Stimulated activated CD4-positive, alpha-beta T cell treated with anti-CD3 and anti-CD28 coated beads, Interleukin-2, amount 100 ng/mL, for 24 hours (primary cell): Measurements from ENCODE around the gene SPIRE1.

Source experiments
- DNase-seq, 2 donors: peaks; one replicate each; pipeline ENCODE4 v3.0.0-alpha.2; 2020

The SPIRE1 gene

DNA sequence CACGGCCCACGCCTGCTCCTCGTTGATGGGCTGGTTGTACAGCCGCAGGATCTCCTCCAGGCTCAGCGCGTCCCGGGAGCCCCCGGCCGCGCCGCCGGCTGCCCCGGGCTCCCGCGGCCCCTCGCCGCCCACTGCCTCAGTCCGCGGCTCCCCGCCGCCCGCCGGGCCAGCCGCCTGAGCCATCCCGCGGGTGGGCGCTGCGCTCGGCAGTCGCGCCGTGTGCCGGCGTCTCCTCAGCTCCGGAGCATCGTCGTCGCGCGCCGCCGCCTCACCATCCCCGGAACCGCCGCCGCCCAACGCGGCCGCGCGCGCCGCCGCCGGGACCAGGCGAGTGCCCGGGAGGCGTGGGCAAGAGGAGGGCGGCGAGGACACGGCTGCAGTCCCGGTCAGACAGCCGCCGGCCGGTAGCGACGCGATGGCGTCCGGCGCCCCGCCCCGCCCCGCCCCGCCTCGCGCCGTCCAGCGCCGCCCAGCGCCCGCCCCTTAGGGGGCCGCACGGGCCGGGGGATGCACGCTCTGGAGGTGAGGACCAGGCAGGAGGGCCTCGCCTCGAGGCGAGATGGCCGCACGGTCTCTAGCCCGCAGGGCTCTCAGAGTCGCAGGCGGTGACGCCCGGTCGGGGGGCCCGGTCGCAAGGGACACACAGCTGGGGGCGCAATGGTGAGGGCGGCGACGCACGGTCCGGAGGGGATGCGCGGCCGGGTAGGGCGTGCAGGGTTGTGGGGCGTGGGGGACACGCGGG is at the start of gene SPIRE1:
Gene SPIRE1 (minus strand): TSS at position 424 of the 742 bp plus-strand sequence. CDS start 241 bp downstream, at position 183.
- DNase-seq: peak; percentile 27 to 50

DNA sequence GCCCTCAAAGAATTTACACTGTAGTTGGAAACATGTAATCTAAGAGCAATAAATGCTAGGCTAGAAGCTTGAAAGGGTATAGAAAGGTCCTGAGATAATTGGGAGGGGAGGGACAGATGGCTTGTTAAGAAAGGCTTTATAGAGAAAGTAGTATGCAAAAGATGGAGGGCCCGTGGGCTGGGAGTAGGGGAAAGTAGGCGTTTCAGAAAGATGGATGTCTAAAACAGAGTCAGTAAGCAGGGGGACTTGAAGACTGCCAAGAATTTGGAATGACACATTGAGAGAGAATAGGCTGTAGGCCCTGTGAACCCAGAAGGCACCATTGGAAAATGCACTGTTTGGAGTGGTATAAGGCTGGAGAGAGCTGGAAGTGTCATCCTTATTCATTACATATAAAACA is 45.8 kb upstream of the SPIRE1 start:
- no peak for DNase-seq

DNA sequence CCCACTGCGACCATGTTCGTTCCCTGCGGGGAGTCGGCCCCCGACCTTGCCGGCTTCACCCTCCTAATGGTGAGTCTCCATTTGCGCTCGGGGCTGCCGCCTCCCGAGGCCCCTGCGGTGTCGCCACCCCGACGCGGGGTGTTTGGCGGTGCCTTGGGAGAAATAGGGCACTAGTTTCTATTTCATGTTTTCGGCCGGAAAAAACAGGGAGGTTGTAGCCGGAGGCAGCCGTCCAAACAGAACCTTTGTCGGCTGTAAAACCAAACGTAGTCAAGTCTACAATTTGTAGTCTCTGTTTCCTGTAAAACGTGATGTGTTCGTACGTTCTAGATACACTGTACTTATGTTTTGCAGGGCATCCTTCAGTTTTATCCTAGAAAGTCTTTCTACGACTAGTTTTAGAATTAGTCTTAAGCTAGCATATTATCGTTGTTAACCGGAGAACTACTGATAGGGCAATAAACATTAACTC is 45.2 kb upstream of the SPIRE1 start:
- DNase-seq: no peak

DNA sequence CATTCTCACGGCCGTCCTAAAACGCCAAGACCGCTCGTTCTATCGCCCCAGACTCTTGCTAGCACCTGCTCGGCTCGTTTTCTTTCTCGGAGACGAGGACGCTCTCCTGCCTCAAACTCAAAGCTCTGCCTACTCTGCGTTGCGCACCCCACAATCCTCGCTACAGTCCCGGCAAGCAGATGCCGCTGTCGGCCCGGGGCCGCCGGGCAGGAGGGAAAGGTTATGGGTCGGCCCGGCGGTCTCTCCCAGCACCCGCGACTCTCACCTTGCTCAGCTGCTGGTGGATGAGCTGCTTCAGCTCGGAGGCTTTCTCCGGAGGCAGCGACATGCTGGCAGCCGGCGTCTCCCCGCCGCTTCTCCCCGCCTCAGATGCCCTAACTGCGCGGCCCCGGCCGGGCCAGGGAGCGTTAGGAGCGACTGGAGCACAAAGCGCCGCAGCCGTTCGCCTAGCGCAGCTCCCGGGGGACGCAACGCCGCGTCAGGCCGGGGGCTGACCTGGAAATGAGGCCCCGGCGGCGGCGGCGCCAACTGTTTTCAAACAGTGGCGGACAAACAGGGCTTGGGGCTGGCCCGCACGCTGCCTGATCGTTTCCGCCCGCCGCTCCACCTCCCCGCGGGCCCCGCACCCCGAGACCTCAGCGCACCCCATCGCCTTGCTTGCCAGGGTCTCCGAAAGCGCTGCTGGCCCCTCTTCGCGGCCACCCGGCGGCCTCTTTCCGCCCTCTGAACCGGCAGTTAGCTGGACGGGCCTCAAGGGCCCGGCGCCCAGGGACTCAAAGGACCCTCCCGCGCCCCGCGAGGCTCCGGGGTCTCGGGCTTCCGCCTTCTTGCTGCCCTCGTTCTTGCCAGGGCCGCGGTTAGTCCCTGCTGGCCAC is 44.6 kb upstream of the SPIRE1 start, which contains the start of the genes CEP76 and PSMG2:
Gene CEP76 (minus strand): TSS at position 503 of the 875 bp plus-strand sequence. CDS start 175 bp downstream, at position 328.
Gene PSMG2 (plus strand): TSS at position 822 of the 875 bp plus-strand sequence. CDS start 66 bp downstream, outside the sequence.
- peak; percentile 85 to 86 for DNase-seq

DNA sequence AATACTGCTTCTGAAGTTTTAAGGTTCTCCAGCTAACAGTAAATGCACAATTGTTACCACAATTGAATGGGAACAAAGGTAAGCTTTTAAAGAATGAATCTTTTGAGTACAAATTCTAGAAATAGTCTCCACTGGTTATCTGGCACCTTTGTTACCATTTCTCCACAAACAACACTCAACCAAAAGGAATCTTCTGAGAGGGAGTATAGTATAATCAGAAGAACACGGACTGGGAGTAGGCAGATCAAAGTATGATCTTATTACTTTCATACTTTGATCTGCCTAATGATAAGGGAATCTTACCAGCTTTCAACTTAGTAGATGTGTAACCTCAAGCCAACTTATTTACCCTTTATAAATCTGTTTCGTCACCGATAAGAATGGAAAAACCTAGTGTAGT is 43.3 kb upstream of the SPIRE1 start:
- no peak for DNase-seq

DNA sequence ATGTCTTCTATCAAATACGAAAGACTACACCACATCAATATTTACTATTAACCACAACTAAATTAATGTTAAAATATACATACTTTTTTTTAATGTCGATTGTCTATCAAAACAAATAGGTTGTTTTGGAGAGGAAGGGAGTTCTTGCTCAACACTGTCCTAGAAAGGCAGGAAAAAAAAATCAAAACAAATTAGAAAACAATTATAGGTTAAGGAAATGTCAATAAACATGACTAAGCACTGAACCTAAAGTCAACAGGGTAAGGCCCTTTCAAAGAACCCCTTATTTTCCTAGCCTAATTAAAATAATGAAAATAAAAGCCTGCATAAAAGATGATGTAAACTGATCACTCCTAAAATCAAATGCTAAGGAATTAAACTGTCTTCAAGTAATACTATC is 41.8 kb upstream of the SPIRE1 start:
- no peak for DNase-seq

DNA sequence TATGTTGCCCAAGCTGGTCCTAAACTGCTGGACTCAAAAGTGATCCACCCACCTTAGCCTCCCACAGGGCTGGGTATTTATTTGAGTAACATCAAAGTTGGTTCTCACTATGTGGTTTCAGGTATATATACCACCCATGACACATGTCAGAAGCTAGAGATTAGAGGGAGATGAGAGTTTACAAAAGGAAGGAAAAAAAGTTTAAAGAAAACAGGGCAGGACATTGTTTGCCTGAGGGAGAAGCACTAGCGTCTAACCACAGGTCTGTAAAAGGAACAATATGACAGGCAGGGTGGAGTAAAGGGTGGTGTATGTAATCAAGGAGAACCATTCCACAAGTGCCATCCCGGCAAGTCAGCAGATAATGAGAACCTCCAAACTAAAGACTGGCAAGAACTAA is 36.1 kb upstream of the SPIRE1 start:
- DNase-seq: no peak

DNA sequence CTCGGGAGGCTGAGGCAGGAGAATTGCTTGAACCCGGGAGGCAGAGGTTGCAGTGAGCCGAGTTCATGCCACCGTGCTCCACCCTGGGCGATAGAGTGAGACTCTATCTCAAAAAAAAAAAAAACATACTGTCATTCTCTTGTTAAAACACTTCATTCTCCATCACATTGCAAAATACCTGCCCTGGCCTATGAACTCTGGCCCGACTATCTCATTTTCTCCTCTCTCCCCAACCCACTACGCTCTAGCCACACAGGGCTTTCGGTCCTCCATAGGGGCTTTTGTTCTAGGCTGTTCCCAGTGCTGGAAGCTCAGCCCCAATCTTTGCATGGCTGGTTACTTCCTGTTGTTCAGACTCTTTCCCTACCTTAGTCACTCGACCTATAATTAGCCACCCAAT is 34.3 kb upstream of the SPIRE1 start:
- no peak for DNase-seq

DNA sequence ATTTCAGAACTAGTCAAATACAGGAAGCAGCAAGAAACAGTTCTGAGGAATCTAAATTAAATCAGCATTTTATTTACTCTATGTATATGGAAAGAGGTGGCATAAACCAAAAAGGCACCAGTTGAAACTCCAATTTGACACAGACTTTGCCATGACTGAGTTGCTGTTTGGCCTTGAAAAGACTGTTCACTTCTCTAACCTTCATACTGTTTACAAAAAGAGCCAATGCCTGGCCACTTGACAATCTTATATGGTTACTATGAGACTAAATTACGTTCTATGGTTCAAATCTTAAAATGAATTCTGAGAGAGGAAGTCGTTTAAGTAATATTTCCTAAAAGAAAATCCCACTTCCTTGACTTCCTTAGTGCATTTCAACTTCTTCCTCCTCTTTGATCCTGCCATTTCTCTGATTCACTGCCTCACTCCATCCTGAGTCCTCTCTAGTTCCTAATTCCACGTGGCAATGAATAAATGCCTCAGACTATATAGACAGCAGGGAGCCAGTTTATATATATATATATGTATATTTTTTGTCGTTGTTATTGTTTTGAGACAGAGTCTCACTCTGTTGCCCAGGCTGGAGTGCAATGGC is 31.4 kb upstream of the SPIRE1 start:
- DNase-seq: no peak

DNA sequence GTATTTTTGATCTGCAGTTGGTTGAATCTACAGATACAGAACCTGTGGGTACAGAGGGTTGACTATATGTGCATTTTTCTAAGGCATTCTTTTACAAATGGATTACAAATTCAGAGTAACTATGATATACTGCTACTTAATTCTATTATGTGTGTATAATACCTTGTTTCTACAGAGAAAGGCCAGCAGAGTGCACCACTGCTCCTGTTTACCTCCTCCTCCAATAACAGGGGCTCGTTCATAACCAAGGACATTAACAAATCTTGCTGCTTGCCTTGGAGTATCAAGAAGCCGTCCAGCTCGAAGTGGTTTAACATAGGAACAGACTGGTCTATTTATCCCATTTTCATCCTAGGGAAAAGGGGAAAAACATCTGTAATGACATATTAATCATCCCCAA is 28.2 kb upstream of the SPIRE1 start:
- DNase-seq: no peak

DNA sequence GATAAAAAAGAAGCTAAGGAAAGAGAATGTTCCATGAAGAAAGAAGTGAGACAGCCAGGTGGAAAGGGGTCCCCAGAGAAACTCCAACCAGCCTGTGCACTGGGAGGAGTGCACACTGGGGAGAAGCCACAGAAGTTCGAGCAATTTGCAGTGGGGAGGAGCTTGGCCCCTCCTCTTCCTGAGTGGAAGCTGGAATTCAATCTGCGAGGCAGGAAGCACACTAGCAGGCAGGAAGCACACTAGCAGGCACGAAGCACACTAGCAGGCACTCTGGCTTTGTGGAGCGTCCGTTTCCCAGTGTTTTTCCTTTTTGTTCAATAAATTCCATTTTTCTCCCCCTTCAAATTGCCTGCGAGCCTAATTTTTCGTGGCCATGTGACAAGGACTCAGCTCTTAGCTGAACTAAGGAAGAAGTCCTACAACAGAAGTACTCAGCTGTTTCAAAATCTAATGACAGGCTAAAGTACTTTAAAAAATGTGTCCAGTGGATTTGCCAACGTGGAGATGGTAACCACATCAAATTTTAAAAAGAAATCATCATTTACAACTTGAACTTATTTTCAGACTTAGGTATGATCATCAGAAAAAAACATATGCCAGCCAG is 21.4 kb upstream of the SPIRE1 start:
- no peak for DNase-seq

DNA sequence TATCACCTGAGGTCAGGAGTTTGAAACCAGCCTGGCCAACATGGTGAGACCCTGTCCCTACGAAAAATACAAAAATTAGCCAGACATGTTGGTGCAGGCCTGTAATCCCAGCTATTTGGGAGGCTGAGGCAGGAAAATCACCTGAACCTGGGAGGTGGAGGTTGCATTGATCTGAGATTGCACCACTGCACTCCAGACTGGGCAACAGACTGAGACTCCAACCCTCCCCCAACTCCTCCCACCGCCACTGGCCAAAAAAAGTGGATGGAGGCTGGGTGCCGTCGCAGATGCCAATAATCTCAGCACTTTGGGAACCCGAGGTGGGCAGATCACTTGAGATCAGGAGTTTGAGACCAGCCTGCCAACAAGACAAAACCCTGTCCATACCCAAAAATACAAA is 10.1 kb upstream of the SPIRE1 start:
- no peak for DNase-seq

DNA sequence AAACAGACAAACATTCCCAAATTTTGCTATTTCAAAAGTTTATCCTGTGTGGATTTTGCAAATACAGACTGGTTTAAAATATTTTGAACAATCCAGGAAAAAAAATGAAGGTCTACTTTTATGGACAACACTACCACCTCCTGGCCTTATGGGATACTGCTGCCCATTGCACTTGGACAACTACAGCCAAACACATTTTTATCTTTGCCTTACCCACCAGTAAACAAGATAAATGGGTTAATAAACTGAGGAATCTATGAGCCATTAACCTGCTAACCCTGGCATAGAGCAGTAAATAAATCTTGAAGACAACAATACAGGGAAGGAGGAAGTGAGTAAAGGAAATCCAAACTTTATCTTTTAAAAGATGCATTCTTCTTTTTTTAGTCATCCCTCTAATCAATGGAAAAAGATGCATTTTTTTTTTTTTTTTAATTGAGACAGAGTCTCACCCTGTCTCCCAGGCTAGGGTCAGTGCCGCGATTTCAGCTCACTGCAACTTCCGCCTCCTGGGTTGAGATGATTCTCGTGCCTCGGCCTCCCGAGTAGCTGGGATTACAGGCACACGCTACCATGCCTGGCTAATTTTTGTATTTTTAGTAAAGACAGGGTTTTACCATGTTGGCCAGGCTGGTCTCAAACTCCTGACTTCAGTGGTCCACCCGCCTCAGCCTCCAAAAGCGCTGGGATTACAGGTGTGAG is 2.1 kb upstream of the SPIRE1 start:
- peak; percentile 37 to 43 for DNase-seq

DNA sequence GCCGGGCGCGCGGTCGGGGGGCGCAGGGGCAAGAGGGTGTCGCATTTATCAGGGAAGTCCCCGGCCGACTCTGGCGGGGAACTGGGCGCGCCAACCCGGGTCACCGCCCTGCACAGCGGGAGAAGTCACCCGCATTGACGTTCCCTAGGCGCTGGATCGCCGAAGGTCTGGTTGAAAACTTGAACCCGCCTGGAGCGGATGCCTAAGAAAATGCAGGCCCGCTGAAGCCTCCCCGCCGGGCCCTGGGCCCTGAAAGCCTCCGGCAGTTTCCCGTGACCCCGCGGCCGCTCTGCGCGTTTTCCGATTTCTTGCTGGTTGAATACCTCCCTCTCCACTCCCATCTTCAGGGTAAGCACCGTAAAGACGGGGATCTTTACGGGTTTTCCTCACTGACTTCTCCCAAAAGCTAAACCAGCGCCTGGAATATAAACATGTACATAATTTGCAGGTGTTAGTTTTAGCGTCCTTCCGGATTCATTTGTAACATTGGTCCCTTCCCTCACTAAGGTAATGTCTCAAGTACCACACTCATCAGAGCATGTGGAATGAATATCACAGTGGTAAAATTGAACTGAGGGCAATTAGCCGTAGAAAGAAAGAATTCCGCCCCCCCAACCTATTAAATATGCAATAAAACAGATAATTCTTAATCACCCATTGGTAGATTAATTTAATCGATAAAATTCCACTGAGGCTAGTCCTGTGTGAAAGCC is 675 bp upstream of the SPIRE1 start:
- peak; percentile 23 to 38 for DNase-seq

DNA sequence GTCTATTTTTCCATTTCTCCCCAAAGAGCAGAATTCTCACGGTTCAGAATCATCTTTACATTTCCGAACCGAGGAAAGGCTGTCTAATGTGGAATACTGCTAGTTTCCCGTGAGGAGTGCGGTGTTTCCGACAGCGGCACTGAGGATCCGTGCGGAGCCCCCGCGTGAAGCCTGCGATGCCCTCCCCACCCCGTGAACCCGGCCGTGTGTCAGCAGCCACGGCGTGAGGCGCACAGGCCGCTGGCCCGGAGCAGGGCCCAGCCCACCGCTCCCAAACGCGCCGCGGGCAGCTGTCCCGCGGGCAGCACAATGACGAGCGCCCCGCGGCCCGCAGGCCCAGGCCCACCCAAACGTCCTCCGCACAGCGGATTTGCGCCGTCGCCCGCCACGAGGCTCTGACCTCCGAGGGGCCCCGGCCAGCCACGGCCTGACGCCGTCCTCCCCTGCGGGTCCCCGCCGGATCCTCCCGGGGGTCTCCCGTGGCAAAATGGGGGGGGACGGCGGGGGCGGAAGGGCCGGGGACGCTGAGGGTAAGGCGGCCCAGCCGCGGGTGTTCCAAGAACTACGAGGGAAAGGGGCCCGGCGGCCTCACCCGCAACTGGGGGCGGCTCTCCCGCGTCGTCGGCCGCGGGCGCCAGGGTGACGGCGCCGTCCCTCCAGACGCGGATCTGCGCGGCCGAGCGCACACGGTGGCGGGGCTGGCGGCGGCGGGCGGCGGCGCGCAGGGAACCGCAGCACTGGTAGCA is 796 bp downstream of the SPIRE1 start:
- peak in 1 of 2 donors; percentile 49 for DNase-seq

DNA sequence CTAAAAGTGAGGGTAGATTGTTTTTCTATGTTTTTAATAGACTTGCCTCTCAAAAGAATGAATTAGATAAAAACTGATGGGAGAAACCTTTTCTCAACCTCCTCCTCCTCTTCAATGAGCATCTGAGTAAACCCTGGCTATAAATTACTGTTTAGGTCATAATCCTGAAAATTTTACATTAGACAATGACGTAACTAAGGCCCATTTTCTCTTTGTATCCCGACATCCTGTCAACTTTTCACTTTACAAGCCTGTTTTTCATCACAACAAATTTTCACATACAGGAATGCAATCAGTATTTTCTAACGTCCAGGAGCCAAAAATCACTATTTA is 1.3 kb downstream of the SPIRE1 start:
- DNase-seq: no peak

DNA sequence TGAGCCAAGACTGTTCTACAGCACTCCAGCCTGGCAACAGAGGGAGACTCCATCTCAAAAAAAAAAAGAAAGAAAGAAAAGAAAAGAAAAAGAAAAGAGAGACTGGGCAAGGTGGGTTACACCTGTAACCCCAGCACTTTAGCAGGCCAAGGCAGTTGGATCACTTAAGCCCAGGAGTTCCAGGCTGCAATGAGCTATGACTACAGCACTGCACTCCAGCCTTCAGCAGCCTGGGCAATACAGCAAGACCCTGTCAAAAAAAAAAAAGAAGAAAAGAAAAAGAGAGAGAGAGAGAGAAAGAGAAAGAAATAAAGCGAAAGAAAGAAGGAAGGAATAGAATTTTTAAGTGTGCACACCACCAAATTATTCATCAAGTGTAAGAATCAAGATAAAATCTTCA is 2.9 kb downstream of the SPIRE1 start:
- no peak for DNase-seq

DNA sequence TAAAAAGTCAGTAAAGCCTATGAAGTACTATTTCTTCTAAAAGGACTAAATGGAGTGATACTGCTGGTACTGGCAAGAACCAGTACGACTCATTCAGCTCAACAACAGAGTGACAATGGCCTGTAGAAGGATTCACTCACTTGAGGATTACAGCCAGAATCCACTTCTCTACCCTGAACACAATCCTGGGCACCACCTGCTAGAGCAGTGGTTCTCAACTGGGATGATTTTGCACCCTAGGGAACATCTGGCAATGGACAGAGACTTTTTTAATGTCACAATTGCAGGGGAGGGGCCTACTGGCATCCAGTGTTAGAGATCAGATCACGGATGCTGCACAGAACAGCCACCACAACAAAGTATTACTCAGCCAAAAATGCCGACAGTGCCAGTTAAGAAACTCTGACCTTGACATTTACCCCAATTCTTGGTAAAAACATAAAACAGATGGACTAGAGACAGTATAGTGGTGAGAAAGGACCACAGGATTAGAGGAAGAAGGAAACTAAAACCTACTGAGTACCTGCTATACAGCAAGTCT is 5.0 kb downstream of the SPIRE1 start:
- no peak for DNase-seq

DNA sequence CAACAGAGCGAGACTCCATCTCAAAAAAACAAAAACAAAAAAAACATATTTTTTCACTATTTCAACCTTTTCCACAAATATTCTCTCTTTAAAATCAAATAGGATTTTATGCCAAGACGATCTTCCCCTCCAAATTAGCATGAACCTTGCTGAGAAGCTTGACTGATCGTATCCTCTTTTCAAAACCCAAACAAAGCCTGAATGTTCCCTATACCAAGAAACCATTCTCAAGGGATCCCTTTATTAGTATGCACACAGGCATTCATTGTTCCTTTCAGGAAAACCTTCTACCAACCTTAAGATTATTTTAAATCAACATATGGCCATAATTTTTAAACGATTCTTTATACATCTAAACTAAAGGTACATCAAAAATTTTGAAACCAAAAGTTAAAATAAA is 6.3 kb downstream of the SPIRE1 start:
- no peak for DNase-seq

DNA sequence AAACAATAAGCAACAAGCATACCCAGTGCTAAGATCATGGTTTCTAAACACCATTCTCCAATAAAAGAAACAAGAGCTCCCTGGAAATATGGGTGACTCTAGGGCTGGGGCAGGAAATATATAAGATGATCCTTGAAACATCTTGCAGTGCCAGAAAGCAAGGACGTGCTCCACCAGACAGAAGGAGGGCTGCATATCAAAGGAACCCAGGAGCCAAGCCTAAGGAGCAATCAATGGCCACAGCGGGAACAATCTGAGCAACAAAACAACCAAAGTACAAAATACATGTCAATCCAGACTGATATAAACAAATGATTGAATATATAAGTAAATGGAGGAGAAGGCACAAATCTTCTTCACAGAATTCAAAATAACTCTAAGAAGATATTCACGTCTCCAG is 10.1 kb downstream of the SPIRE1 start:
- no peak for DNase-seq

DNA sequence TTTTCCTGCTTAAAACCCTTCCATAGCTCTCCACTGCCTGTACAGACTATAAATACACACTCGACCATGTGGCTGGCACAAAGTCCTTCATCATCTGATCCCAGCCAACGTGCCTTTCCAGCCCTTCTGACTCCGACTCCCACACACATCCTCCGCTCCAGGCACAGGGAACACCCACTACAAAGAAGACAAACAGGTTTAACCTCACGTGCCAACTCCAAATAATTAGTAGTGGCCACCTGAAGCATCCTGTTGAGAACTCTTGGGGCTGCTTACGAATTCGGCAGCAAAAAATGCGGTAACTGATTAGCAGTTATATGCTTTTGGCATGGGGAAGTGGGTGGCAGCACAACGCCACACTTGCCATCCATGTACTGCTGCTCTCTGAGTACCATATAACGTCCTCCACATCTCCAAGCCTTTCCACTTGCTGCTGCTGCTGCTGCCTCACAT is 12.1 kb downstream of the SPIRE1 start:
- no peak for DNase-seq
